Measurements from ENCODE around the gene HERPUD1. TPM values are rescaled to one million over a fixed set of nuclear protein-coding genes. Genes with fewer than 3 reads are reported as not detected.

The HERPUD1 gene
- total RNA-seq, 1 donor from 2014 or later: 108 TPM

DNA sequence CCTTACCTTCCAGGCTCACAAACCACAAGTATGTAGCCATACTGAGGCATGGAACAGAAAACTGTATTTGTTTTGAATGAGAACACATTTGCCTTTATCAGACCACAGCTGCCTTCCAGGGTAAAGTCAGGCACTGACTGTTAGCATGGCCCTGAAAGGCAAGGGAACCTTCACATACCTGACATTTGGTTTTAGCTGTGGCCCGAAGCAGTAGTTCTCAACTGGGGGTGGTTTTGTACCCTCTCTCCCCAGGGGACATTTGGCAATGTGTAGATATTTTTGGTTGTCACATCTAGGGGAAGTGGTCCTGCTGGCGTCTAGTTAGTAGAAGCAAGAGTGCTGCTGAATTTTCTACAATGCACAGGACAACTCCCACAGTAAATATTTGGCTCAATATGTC lies 9.2 kb downstream of the HERPUD1 start:
- no peaks in the 10 kb centered on the region for H3K9me3 ChIP-seq
- no peak for DNase-seq (ENCODE audit: low spot score in 2 of 2)
- intact Hi-C loops (cut with DNase I): no loop called here
- H3K4me1 ChIP-seq: peaks cover 2 to 8% of the 10 kb centered on the region in 2 donors
- H3K36me3 ChIP-seq: peaks cover 89 to 93% of the 10 kb centered on the region in 2 donors
- no peaks in the 10 kb centered on the region for H3K27me3 ChIP-seq
- no peak overlapping the region for H3K4me3 ChIP-seq
- H3K27ac ChIP-seq: no peak overlapping the region
- TF ChIP-seq, protein P1, sequence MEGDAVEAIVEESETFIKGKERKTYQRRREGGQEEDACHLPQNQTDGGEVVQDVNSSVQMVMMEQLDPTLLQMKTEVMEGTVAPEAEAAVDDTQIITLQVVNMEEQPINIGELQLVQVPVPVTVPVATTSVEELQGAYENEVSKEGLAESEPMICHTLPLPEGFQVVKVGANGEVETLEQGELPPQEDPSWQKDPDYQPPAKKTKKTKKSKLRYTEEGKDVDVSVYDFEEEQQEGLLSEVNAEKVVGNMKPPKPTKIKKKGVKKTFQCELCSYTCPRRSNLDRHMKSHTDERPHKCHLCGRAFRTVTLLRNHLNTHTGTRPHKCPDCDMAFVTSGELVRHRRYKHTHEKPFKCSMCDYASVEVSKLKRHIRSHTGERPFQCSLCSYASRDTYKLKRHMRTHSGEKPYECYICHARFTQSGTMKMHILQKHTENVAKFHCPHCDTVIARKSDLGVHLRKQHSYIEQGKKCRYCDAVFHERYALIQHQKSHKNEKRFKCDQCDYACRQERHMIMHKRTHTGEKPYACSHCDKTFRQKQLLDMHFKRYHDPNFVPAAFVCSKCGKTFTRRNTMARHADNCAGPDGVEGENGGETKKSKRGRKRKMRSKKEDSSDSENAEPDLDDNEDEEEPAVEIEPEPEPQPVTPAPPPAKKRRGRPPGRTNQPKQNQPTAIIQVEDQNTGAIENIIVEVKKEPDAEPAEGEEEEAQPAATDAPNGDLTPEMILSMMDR (IDR thresholded peaks at IDR 0.05): no peak

DNA sequence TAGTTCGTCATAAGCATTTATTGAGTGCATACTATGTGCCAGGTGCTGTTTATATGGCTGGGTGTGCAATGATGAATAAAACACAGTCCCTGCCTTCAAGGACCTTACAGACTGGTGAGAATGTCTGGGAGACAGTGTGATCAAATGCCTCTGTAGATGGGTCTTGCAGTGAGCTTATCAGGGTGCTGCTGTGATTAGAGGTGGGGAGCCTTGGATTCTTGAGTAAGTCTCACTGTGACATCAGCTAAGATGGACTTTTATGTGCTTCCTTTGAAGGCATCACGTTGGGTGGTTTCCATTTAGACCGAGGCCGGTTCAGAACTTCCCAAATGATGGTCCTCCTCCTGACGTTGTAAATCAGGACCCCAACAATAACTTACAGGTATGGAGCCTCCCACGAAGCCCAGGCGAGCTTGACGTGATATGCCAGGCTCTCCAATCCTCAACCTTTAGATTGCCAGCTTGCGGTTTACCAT lies 10.0 kb downstream of the HERPUD1 start:
- Histone ChIP-seq H3K4me3 (no peak overlapping the region), H3K27me3 (no peaks in the 10 kb centered on the region), H3K9me3 (no peaks in the 10 kb centered on the region), H3K27ac (no peak overlapping the region), H3K36me3 (peaks cover 82 to 90% of the 10 kb centered on the region in 2 donors), H3K4me1 (peaks cover 4 to 8% of the 10 kb centered on the region in 2 donors)
- no peak for DNase-seq (ENCODE audit: low spot score in 2 of 2)
- TF ChIP-seq, protein P1 (IDR thresholded peaks at IDR 0.05): no peak
- intact Hi-C loops (cut with DNase I): no loop called here

DNA sequence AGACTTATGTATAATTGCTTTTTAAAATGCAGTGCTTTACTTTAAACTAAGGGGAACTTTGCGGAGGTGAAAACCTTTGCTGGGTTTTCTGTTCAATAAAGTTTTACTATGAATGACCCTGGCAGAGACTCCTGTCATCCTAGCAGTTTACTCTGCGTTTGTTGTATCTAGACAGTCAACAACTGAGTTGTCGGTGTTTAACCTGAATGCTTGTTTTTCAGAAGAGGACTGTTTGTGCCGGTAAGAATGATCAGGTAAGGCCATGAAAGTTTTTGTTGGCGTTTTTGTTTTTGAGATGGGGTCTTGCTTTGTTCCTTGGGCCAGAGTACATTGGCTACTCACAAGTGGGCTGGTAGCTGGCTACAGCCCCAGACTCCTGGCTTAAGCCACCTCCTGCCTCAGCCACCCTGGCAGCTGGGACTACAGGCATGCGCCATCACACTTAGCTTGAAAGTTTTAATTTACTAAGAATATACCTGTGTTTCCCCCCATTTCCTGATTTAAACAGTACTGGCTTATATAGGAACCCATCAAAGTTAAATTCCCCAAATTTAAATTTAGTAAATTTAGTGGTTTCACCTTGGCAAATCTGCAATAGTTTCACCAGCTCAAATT lies 11.9 kb downstream of the HERPUD1 start:
- intact Hi-C loops (cut with DNase I): no loop called here
- peaks cover 62 to 70% of the 10 kb centered on the region in 2 donors for H3K36me3 ChIP-seq
- no peak overlapping the region for H3K27ac ChIP-seq
- H3K27me3 ChIP-seq: no peaks in the 10 kb centered on the region
- H3K4me1 ChIP-seq: peaks cover 4 to 8% of the 10 kb centered on the region in 2 donors
- no peaks in the 10 kb centered on the region for H3K9me3 ChIP-seq
- no peak for DNase-seq (ENCODE audit: low spot score in 2 of 2)
- H3K4me3 ChIP-seq: no peak overlapping the region
- TF ChIP-seq, protein P1 (IDR thresholded peaks at IDR 0.05): no peak

DNA sequence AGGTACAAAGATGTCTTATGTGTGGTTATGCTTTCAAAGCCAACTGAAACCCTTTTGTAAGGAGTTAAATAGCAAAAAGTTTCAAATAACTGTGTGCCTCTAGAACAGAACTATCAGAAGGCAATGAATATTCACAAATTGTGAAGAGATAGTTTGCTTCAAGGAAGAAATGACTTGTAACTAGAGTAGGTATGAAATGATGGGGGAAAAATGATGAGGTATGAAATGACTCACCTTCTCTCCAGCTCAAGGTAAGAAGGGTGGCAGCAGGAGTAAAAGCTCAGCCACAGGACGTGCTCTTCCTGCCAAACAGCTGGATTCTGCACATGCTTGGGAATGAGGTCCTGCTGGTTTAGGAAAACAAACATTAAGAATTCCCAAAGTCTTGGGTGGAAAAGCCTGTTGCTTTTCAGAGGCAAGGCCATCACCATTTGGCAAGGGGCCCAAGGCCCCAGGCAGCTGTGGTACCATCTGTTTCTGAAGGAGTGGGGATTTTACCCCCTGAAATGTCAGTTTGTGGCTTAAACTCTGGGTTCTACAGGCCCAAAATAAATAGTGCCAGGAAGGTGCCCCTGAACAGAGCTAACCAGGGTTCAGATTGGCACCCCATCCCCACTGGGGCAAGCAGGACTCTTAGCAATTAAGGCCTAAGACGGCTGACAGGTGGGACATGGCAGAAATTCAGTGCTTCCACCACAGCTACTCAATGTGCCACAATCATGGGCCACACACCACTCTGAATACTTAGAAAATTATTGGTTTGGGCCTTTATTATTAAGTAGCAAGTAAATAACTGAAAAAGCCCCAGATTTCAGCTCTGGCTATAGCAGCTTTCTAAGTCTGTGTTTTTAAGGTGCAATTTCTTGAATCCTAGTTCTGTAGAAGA lies 13.3 kb downstream of the HERPUD1 start:
- no peaks in the 10 kb centered on the region for H3K27me3 ChIP-seq
- no peaks in the 10 kb centered on the region for H3K9me3 ChIP-seq
- peak overlapping the region; percentile 20 to 55 for H3K27ac ChIP-seq
- DNase-seq (ENCODE audit: low spot score in 2 of 2): no peak
- H3K4me3 ChIP-seq: no peak overlapping the region
- TF ChIP-seq, protein P1 (IDR thresholded peaks at IDR 0.05): no peak
- intact Hi-C loops (cut with DNase I): no loop called here
- H3K36me3 ChIP-seq: peaks cover 49 to 57% of the 10 kb centered on the region in 2 donors
- peaks cover 4 to 8% of the 10 kb centered on the region in 2 donors for H3K4me1 ChIP-seq

DNA sequence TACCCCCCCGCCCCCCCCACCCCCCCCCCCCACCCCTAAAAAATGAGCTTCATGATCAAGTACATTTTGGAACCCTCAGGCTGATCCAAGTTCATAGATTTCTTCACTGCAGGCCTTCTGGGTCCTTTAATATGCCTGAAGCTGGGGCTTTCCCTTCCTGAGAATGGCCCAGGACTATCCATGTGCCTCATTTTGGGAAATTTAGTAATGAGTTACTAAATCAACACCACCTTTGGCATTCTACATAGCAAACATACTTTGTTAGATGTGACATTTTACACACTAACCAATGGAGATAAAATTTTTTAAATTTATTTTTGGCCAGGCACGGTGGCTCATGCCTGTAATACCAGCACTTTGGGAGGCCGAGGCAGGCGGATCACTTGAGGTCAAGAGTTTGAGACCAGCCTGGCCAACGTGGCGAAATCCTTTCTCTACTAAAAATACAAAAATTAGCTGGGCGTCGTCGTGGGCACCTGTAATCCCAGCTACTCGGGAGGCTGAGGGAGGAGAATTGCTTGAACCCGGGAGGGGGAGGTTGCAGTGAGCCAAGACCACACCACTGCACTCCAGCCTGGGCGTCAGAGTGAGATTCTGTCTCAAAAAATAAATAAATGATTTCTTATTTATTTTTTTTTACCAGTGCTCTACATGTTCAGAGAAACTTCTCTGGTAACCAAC lies 14.0 kb downstream of the HERPUD1 start:
- no peaks in the 10 kb centered on the region for H3K9me3 ChIP-seq
- DNase-seq (ENCODE audit: low spot score in 2 of 2): no peak
- peaks cover 4 to 8% of the 10 kb centered on the region in 2 donors for H3K4me1 ChIP-seq
- H3K36me3 ChIP-seq: peaks cover 41 to 49% of the 10 kb centered on the region in 2 donors
- intact Hi-C loops (cut with DNase I): loop anchor here (1.0 kb wide), 1 partner anchor 13 kb away; no protein-coding TSS in a partner anchor
- H3K4me3 ChIP-seq: no peak overlapping the region
- H3K27me3 ChIP-seq: no peaks in the 10 kb centered on the region
- H3K27ac ChIP-seq: peak overlapping the region; percentile 46 to 60
- TF ChIP-seq, protein P1 (IDR thresholded peaks at IDR 0.05): no peak

Data from ascending aorta (tissue), 2 donors.